GM23248 (cell line): Measurements from ENCODE around the gene SIK3.

Experiments
- EZH2 ChIP-seq: fragments of 200-600 bp; sonication (generic); IDR thresholded peaks from 2 replicates; pipeline ENCODE4 v1.6.1; 2018; ENCODE audit warnings: antibody characterized with exemption, mild to moderate bottlenecking; ENCODE audit not compliant: insufficient read depth, poor library complexity, severe bottlenecking
- EZH2phosphoT487 ChIP-seq: fragments of 200-600 bp; sonication (generic); IDR thresholded peaks from 2 replicates; pipeline ENCODE4 v1.6.1; 2018; ENCODE audit warnings: antibody characterized with exemption, moderate library complexity, mild to moderate bottlenecking, low read depth; ENCODE audit not compliant: insufficient read depth

- no peak for TF ChIP-seq EZH2
- TF ChIP-seq EZH2phosphoT487, result no peak
These were observed 218.2 kb downstream of the SIK3 start for GRCh38 chr11:116879800-116880625.
